NT2/D1 (cell line): ENCODE measurements around the gene TCAP.

ENCODE experiments used
- YY1 ChIP-seq: IDR thresholded peaks from 2 replicates; pipeline ENCODE4 v1.6.1; 2011; ENCODE audit not compliant: insufficient read length, insufficient read depth
- ZNF274 ChIP-seq: IDR thresholded peaks from 2 replicates; pipeline ENCODE4 v1.6.1; 2011; ENCODE audit warnings: mild to moderate bottlenecking, low read depth, low read length

DNA sequence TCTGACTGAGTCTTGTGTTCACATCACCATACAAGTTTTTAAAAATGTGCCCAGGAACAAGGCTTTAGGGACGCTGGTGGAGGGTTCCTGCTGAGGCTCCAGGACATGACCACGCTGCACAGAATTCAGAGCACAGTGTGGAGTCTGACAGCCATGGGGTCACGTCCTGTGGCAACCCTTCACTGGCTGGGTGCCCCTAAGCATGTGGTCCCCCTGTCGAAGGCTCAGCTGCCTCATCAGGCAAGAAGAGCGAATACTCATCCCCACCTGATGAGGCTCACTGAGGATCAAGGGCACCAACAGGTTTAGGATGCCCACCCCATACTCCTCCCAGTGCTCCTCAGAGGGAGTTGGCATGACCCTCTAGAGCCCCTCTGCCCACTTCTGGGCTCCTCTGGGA is 9.0 kb downstream of the TCAP start:
- no peak for TF ChIP-seq YY1
- no peak for TF ChIP-seq ZNF274
